Endothelial cell of umbilical vein (primary cell): Measurements from ENCODE around the gene SORCS2. TPM values are rescaled to one million over a fixed set of nuclear protein-coding genes. Genes with fewer than 3 reads are reported as not detected.

Experiments used
- BruUV-seq: library from RNA; stranded (reverse); fragments of 400-500 nt; replicated peaks from 2 replicates; lab custom pipeline; 2021; lab: Mats Ljungman, UMichigan
- CTCF ChIA-PET: fragments of 300-600, 350-600 bp; sonication (Branson Sonifier 250); formaldehyde crosslinking; loops from one replicate; lab custom pipeline; 2021; ENCODE audit warnings: antibody characterized with exemption, inconsistent platforms; lab: Charles Lee
- POLR2A ChIA-PET: fragments of 300-600, 350-600 bp; sonication (Branson Sonifier 250); formaldehyde crosslinking; loops from one replicate; lab custom pipeline; 2021; ENCODE audit warnings: antibody characterized with exemption, inconsistent platforms; lab: Charles Lee
- DNase-seq: peaks from one replicate; pipeline ENCODE4 v3.0.0-alpha.2; 2011; ENCODE audit warnings: low read depth, low spot score
- FAIRE-seq: peaks from 2 replicates; lab custom pipeline; 2011; peaks lifted over from hg19 to GRCh38; lab: Jason Lieb, UNC
- H2AFZ ChIP-seq: 2 replicates; pipeline ENCODE4 v1.6.0; 2012; ENCODE audit warnings: low read depth, low read length, control low read depth, inconsistent platforms
- H3K27ac ChIP-seq: 2 replicates; pipeline ENCODE4 v1.5.1; 2011; ENCODE audit warnings: low read depth, mild to moderate bottlenecking, control low read depth, low read length, moderate library complexity; ENCODE audit not compliant: insufficient read depth
- H3K27me3 ChIP-seq, 2 experiments: 2 replicates each; pipeline versions ENCODE4 v1.6.0 to v1.6.1; 2011; ENCODE audit warnings: low read length in 2 of 2, mixed read lengths in 1 of 2; ENCODE audit not compliant: control insufficient read depth in 2 of 2, insufficient read depth in 2 of 2
- H3K36me3 ChIP-seq, 2 experiments: 2 replicates in 1 of 2; 3 replicates in 1 of 2; pipeline ENCODE4 v1.5.1; 2011; ENCODE audit warnings: low read length in 2 of 2, mild to moderate bottlenecking in 1 of 2, moderate library complexity in 1 of 2; ENCODE audit not compliant: control insufficient read depth in 2 of 2, insufficient read depth in 2 of 2; ENCODE audit errors: extremely low read depth in 1 of 2
- H3K4me1 ChIP-seq: 3 replicates; pipeline ENCODE4 v1.5.1; 2011; ENCODE audit warnings: mild to moderate bottlenecking, low read length; ENCODE audit not compliant: control insufficient read depth, insufficient read depth; ENCODE audit errors: extremely low read depth
- H3K4me2 ChIP-seq: 2 replicates; pipeline ENCODE4 v1.6.1; 2011; ENCODE audit warnings: low read length, control low read depth, mixed read lengths; ENCODE audit not compliant: insufficient read depth
- H3K4me3 ChIP-seq, 3 experiments: fragments of 200-600 bp in 1 of 3; sonication (generic), shearing (Covaris generic) in 1 of 3; replicated peaks in 1 of 3; 2 replicates each; pipeline ENCODE4 v1.5.1; 2011 to 2016; ENCODE audit warnings: control low read depth in 3 of 3, low read length in 3 of 3, mild to moderate bottlenecking in 2 of 3, inconsistent platforms in 1 of 3, low read depth in 1 of 3, moderate library complexity in 1 of 3; ENCODE audit not compliant: insufficient read depth in 1 of 3
- H3K79me2 ChIP-seq: 2 replicates; pipeline ENCODE4 v1.6.0; 2012; ENCODE audit warnings: low read length, inconsistent platforms; ENCODE audit not compliant: control insufficient read depth, insufficient read depth
- H3K9ac ChIP-seq: replicated peaks from 2 replicates; pipeline ENCODE3; 2011; ENCODE audit warnings: low read length, control low read depth; ENCODE audit not compliant: insufficient read depth; ENCODE audit errors: extremely low read depth
- H3K9me1 ChIP-seq: replicated peaks from 3 replicates; pipeline ENCODE4 v1.6.0; 2011; ENCODE audit warnings: mild to moderate bottlenecking, low read length; ENCODE audit not compliant: control insufficient read depth, insufficient read depth; ENCODE audit errors: extremely low read depth
- H3K9me3 ChIP-seq: replicated peaks from 2 replicates; pipeline ENCODE4 v1.5.1; 2012; ENCODE audit warnings: low read length, inconsistent platforms; ENCODE audit not compliant: control insufficient read depth, insufficient read depth
- H4K20me1 ChIP-seq: replicated peaks from 2 replicates; pipeline ENCODE3; 2011; ENCODE audit warnings: mild to moderate bottlenecking, low read length; ENCODE audit not compliant: control insufficient read depth, insufficient read depth; ENCODE audit errors: extremely low read depth
- EZH2 ChIP-seq: IDR thresholded peaks from 2 replicates; pipeline ENCODE4 v1.6.1; 2012; ENCODE audit warnings: borderline replicate concordance, low read depth, mild to moderate bottlenecking, moderate library complexity, low read length, inconsistent platforms; ENCODE audit not compliant: severe bottlenecking
- FOS ChIP-seq: IDR thresholded peaks from 2 replicates; pipeline ENCODE4 v1.6.1; 2011; ENCODE audit warnings: mild to moderate bottlenecking, low read length, moderate library complexity, borderline replicate concordance; ENCODE audit not compliant: insufficient read depth
- GATA2 ChIP-seq: IDR thresholded peaks from 2 replicates; pipeline ENCODE4 v1.7.0; 2011; ENCODE audit warnings: low read depth, mild to moderate bottlenecking, moderate library complexity, mixed read lengths, low read length; ENCODE audit not compliant: insufficient read length, insufficient read depth
- JUN ChIP-seq: IDR thresholded peaks from 2 replicates; pipeline ENCODE4 v1.6.1; 2011; ENCODE audit warnings: borderline replicate concordance, low read depth; ENCODE audit not compliant: insufficient read length, insufficient read depth
- MAX ChIP-seq: IDR thresholded peaks from 2 replicates; pipeline ENCODE4 v1.6.1; 2011; ENCODE audit not compliant: insufficient read depth, insufficient read length
- MYC ChIP-seq: IDR thresholded peaks from one replicate; pipeline ENCODE4 v1.6.1; 2011; ENCODE audit warnings: mild to moderate bottlenecking, low read depth, low read length
- POLR2A ChIP-seq: IDR thresholded peaks from 2 replicates; pipeline ENCODE4 v1.6.1; 2012; ENCODE audit warnings: low read depth, mild to moderate bottlenecking, control low read depth, low read length
- POLR2AphosphoS5 ChIP-seq: IDR thresholded peaks from 2 replicates; pipeline ENCODE4 v1.6.1; 2012; ENCODE audit warnings: low read depth, mild to moderate bottlenecking, control low read depth, low read length, moderate library complexity; ENCODE audit not compliant: insufficient read depth
- dilution Hi-C: fragments of 300-500 bp; cut with MboI; formaldehyde crosslinking; loops from one replicate; pipeline ENCODE4 v1.15.0; 2019; ENCODE audit warnings: low sequenced_read_pairs; ENCODE audit not compliant: extremely low pct_ligation_motif_present
- intact Hi-C: fragments of 100-400 bp; cut with micrococcal nuclease; formaldehyde crosslinking; loops from one replicate; pipeline ENCODE4 v1.10.0; 2022
- polyA plus RNA-seq, 4 experiments: library from polyadenylated mRNA; depleted of rRNA in 3 of 4; stranded (reverse) in 3 of 4; unstranded in 1 of 4; fragments of >200 nt; gene quantifications; 2 replicates each; pipeline versions ENCODE4 v1.2.1 to v1.2.3, GENCODE V29; 2011 to 2012; ENCODE audit warnings: missing spikeins in 1 of 4
- total RNA-seq: library from RNA; stranded (reverse); gene quantifications from 2 replicates; pipeline ENCODE4 v1.2.3, GENCODE V29; 2021
- TF ChIP-seq, protein P1 (sequence below), 2 donors: IDR thresholded peaks; 1 replicate in 1 of 2; 2 replicates in 1 of 2; pipeline ENCODE4 v1.5.1; 2011; ENCODE audit warnings: low read length in 2 of 2, mild to moderate bottlenecking in 2 of 2, moderate library complexity in 2 of 2, control low read depth in 1 of 2, inconsistent platforms in 1 of 2, low read depth in 1 of 2; ENCODE audit not compliant: insufficient read depth in 1 of 2; ENCODE audit errors: extremely low read depth in 1 of 2

The SORCS2 gene
- total and polyA plus RNA-seq, 2 donors (not counting 3 experiments of a cell fraction or from before 2014, with no cell fraction given): not detected

DNA sequence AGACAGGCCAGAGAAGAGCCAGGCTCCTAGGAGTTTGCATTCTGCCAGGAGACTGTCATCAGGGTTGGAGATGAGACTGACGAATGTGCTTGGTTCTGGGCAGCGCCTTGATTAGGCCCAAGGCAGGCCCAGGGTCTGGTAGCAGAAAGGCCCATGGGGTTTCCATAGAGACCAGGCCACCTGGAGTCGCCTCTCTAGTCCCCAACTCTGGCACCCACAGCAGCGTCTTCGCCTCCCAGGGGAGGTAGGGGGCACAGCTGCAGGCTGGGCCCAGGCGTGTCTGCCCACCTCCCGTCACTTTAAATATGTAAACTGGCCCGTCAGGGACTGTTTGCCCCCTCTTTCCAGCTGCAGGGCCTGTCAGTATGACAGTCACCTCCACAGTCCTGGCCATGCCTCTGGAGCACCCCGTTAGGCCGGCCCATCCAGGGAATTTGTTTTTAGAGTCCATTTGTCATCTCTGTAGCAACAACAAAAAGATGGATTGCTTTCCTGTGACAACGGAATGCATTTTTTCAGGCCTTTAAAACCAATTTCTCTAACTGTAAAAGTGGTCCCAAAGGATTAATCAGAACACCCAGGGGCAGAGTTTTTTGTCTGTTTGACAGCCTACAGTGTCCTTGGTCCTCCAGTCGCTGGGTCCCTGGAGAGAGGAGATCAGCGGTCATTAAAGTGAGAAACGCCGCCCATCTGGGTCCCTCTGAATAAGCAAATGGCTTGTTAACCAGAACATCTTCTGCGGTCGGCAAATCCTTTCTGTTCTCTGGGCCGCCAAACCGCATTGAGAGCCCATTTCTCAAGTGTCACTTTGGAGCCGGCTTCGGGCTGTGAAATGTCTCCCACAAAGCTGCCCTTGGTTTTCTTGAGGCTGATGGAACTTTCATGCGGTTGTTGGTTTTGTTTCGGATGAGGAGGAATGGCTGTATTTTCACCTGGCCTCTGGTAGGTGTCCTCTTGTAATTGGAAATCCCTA is 395.4 kb downstream of the SORCS2 start:
- no peak for TF ChIP-seq MAX
- TF ChIP-seq POLR2A: no peak
- no peak for TF ChIP-seq GATA2
- TF ChIP-seq, protein P1, sequence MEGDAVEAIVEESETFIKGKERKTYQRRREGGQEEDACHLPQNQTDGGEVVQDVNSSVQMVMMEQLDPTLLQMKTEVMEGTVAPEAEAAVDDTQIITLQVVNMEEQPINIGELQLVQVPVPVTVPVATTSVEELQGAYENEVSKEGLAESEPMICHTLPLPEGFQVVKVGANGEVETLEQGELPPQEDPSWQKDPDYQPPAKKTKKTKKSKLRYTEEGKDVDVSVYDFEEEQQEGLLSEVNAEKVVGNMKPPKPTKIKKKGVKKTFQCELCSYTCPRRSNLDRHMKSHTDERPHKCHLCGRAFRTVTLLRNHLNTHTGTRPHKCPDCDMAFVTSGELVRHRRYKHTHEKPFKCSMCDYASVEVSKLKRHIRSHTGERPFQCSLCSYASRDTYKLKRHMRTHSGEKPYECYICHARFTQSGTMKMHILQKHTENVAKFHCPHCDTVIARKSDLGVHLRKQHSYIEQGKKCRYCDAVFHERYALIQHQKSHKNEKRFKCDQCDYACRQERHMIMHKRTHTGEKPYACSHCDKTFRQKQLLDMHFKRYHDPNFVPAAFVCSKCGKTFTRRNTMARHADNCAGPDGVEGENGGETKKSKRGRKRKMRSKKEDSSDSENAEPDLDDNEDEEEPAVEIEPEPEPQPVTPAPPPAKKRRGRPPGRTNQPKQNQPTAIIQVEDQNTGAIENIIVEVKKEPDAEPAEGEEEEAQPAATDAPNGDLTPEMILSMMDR (IDR thresholded peaks at IDR 0.05; ENCODE audit: extremely low read depth in 1 of 2, insufficient read depth in 1 of 2, low read depth in 1 of 2, low read length in 2 of 2): no peak
- TF ChIP-seq JUN: no peak
- TF ChIP-seq EZH2: no peak
- no peak for TF ChIP-seq POLR2AphosphoS5
- no peak for TF ChIP-seq MYC
- no peak for TF ChIP-seq FOS
- Histone ChIP-seq H3K9ac (no peak overlapping the region), H3K27me3 (no peaks in the 10 kb centered on the region), H3K9me1 (no peaks in the 10 kb centered on the region), H3K9me3 (no peaks in the 10 kb centered on the region), H2AFZ (no peak overlapping the region), H3K4me2 (no peak overlapping the region), H3K79me2 (no peaks in the 10 kb centered on the region), H3K36me3 (no peaks in the 10 kb centered on the region), H3K4me1 (no peaks in the 10 kb centered on the region), H3K27ac (no peak overlapping the region), H4K20me1 (no peaks in the 10 kb centered on the region), H3K4me3 (no peak overlapping the region)
- dilution Hi-C loops: no loop called here
- BruUV-seq: no TSS peak
- DNase-seq: no peak
- POLR2A ChIA-PET: no interaction called here
- CTCF ChIA-PET: no interaction called here
- intact Hi-C loops: no loop called here
- FAIRE-seq: no peak
